PC-3 (cell line): ENCODE measurements around the gene CENPV. TPM values are rescaled to one million over a fixed set of nuclear protein-coding genes. Genes with fewer than 3 reads are reported as not detected.

Experiments used
- ATAC-seq: fragments of 200-7000 bp; cut with Tn5 transposase; 2 replicates; pipeline ENCODE4 v1.9.1; 2020; ENCODE audit warnings: mild to moderate bottlenecking, moderate library complexity
- BruUV-seq: library from RNA; stranded (reverse); fragments of 400-500 nt; replicated peaks from 2 replicates; lab custom pipeline; 2021; lab: Mats Ljungman, UMichigan
- CTCF ChIA-PET: fragments of 300-600 bp; sonication (Branson Sonifier 250); formaldehyde crosslinking; loops from one replicate; lab custom pipeline; 2022; ENCODE audit warnings: antibody characterized with exemption; lab: Charles Lee
- POLR2A ChIA-PET: fragments of 300-600 bp; sonication (Branson Sonifier 250); formaldehyde crosslinking; loops from one replicate; lab custom pipeline; 2022; ENCODE audit warnings: antibody characterized with exemption; ENCODE audit not compliant: unreplicated experiment; lab: Charles Lee
- DNase-seq: peaks from one replicate; pipeline ENCODE4 v3.0.0-alpha.2; 2015
- H2AFZ ChIP-seq: fragments of 300-600 bp; sonication (generic); 2 replicates; pipeline ENCODE4 v1.6.0; 2016; ENCODE audit warnings: antibody characterized with exemption, low read length
- H3F3A ChIP-seq: fragments of 300-600 bp; sonication (generic); one replicate; pipeline ENCODE4 v1.6.0; 2017; ENCODE audit warnings: antibody characterized with exemption, low read length, control low read depth, mild to moderate bottlenecking; ENCODE audit not compliant: unreplicated experiment
- H3K27ac ChIP-seq: fragments of 300-600 bp; sonication (generic); 2 replicates; pipeline ENCODE4 v1.5.1; 2016; ENCODE audit warnings: mild to moderate bottlenecking, low read length
- H3K27me3 ChIP-seq: fragments of 300-600 bp; sonication (generic); 2 replicates; pipeline ENCODE4 v1.6.1; 2016; ENCODE audit warnings: low read length, mixed read lengths
- H3K36me3 ChIP-seq: fragments of 300-600 bp; sonication (generic); 2 replicates; pipeline ENCODE4 v1.6.1; 2016; ENCODE audit warnings: low read depth, mixed run types, low read length, mixed read lengths
- H3K4me1 ChIP-seq: fragments of 300-600 bp; sonication (generic); 2 replicates; pipeline ENCODE4 v1.5.1; 2016; ENCODE audit warnings: low read length; ENCODE audit not compliant: insufficient read depth
- H3K4me2 ChIP-seq: fragments of 300-600 bp; sonication (generic); 2 replicates; pipeline ENCODE4 v1.6.0; 2016; ENCODE audit warnings: low read length
- H3K4me3 ChIP-seq: fragments of 300-600 bp; sonication (generic); 2 replicates; pipeline ENCODE4 v1.5.1; 2016; ENCODE audit warnings: mild to moderate bottlenecking, low read length, mixed read lengths
- H3K79me2 ChIP-seq: fragments of 300-600 bp; sonication (generic); 2 replicates; pipeline ENCODE4 v1.6.1; 2017; ENCODE audit warnings: low read length, mixed read lengths
- H3K9ac ChIP-seq: fragments of 300-600 bp; sonication (generic); 2 replicates; pipeline ENCODE4 v1.6.0; 2016; ENCODE audit warnings: mild to moderate bottlenecking, low read length
- H3K9me2 ChIP-seq: fragments of 300-600 bp; sonication (generic); replicated peaks from 2 replicates; pipeline ENCODE4 v1.6.1; 2016; ENCODE audit warnings: mixed run types, low read length, mixed read lengths
- H3K9me3 ChIP-seq: fragments of 300-600 bp; sonication (generic); 2 replicates; pipeline ENCODE4 v1.6.1; 2016; ENCODE audit warnings: low read length, mixed read lengths
- H4K20me1 ChIP-seq: fragments of 300-600 bp; sonication (generic); 2 replicates; pipeline ENCODE4 v1.6.1; 2016; ENCODE audit warnings: low read length, mixed read lengths
- CTCF ChIP-seq: fragments of 300-600 bp; sonication (generic); conservative IDR thresholded peaks from 2 replicates; pipeline ENCODE4 v1.5.1; 2017; ENCODE audit warnings: antibody characterized with exemption, low read depth, mild to moderate bottlenecking, low read length
- EZH2 ChIP-seq: fragments of 300-600 bp; sonication (generic); IDR thresholded peaks from one replicate; pipeline ENCODE4 v1.6.1; 2017; ENCODE audit warnings: antibody characterized with exemption, mild to moderate bottlenecking, low read length; ENCODE audit not compliant: unreplicated experiment
- EZH2phosphoT487 ChIP-seq: fragments of 300-600 bp; sonication (generic); IDR thresholded peaks from 2 replicates; pipeline ENCODE4 v1.6.1; 2018; ENCODE audit warnings: mild to moderate bottlenecking, antibody characterized with exemption, low read length, borderline replicate concordance
- intact Hi-C: fragments of 100-400 bp; cut with micrococcal nuclease; formaldehyde crosslinking; loops from 2 replicates; pipeline ENCODE4 v1.9.0; 2023
- total RNA-seq: library from RNA; depleted of rRNA; stranded (reverse); fragments of >200 nt; gene quantifications from 2 replicates; pipeline ENCODE4 v1.2.3, GENCODE V29; 2014

CENPV gene
- total RNA-seq, 1 experiment from 2014 or later, result not detected

- no peaks in the 10 kb centered on the region for H3K79me2 ChIP-seq
- CTCF ChIA-PET, result no interaction called here
- no peak overlapping the region for H3K27ac ChIP-seq
- H4K20me1 ChIP-seq, result no peaks in the 10 kb centered on the region
- DNase-seq (peak; percentile 37), ATAC-seq (no peak)
- intact Hi-C loops, result loop anchor here (10.0 kb wide), 1 partner anchor 90 kb away; no protein-coding TSS in a partner anchor
- peaks cover 22% of the 10 kb centered on the region for H3K4me1 ChIP-seq
- H3K36me3 ChIP-seq, result no peaks in the 10 kb centered on the region
- no peak overlapping the region for H2AFZ ChIP-seq
- BruUV-seq, result no TSS peak
- no peak overlapping the region for H3K4me2 ChIP-seq
- no peak overlapping the region for H3K9ac ChIP-seq
- H3F3A ChIP-seq, result peaks cover 4% of the 10 kb centered on the region
- no peak for TF ChIP-seq CTCF
- TF ChIP-seq EZH2, result no peak
- TF ChIP-seq EZH2phosphoT487, result no peak
- no peaks in the 10 kb centered on the region for H3K27me3 ChIP-seq
- no peaks in the 10 kb centered on the region for H3K9me3 ChIP-seq
- no peaks in the 10 kb centered on the region for H3K9me2 ChIP-seq
- no peak overlapping the region for H3K4me3 ChIP-seq
- POLR2A ChIA-PET, result no interaction called here
Observed at GRCh38 chr17:16374146-16374938, 21.1 kb upstream of the CENPV start.

DNA sequence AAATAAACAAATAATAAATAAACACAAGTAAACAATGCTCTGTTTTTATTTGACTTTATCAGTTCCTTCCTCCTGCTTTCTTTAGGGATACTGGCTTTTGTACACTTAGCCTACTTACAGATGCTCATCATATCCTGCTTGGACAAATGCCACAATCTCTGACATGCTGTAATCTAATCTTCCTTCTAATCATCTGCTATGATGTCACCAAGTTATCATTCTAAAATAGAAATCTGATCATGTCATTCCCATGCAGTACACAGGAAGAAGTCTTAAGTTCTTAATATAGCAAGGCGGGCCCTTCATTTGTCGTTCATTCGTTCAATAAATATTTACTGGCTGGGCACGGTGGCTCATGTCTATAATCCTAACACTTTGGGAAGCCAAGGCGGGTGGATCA is 18.5 kb upstream of the CENPV start:
- CTCF ChIA-PET, result no interaction called here
- intact Hi-C loops, result loop anchor here (10.0 kb wide), 1 partner anchor 87 kb away; no protein-coding TSS in a partner anchor
- Histone ChIP-seq H3K9me2 (no peaks in the 10 kb centered on the region), H3K27me3 (no peaks in the 10 kb centered on the region), H3K27ac (no peak overlapping the region), H3K79me2 (no peaks in the 10 kb centered on the region), H3K36me3 (no peaks in the 10 kb centered on the region), H3K9ac (no peak overlapping the region), H3K4me3 (no peak overlapping the region), H3F3A (no peaks in the 10 kb centered on the region), H3K4me2 (no peak overlapping the region), H4K20me1 (no peaks in the 10 kb centered on the region), H2AFZ (no peak overlapping the region), H3K9me3 (no peaks in the 10 kb centered on the region), H3K4me1 (peaks cover 2% of the 10 kb centered on the region; the same call in 1 of the 2 replicates)
- DNase-seq, result peak; percentile 69
- TF ChIP-seq EZH2, result no peak
- BruUV-seq, result no TSS peak
- no peak for ATAC-seq
- POLR2A ChIA-PET, result interaction anchor here (0.7 kb wide), 1 partner anchor 67 kb away, joined by 8 read pairs; no protein-coding TSS in a partner anchor

- Histone ChIP-seq H3K9ac (no peak overlapping the region), H3K4me2 (no peak overlapping the region), H3K27me3 (no peaks in the 10 kb centered on the region), H3K4me3 (no peak overlapping the region), H3K9me3 (no peaks in the 10 kb centered on the region), H3F3A (no peaks in the 10 kb centered on the region), H3K9me2 (no peaks in the 10 kb centered on the region), H3K4me1 (0 out of 2 replicates have a peak, but pooled peaks cover 3% of the 10 kb centered on the region), H4K20me1 (no peaks in the 10 kb centered on the region), H2AFZ (no peak overlapping the region), H3K36me3 (no peaks in the 10 kb centered on the region), H3K27ac (no peak overlapping the region), H3K79me2 (no peaks in the 10 kb centered on the region)
- no peak for TF ChIP-seq EZH2phosphoT487
- no peak for TF ChIP-seq CTCF
- no peak for TF ChIP-seq EZH2
- DNase-seq, result no peak
- CTCF ChIA-PET, result no interaction called here
- POLR2A ChIA-PET, result interaction anchor here (0.6 kb wide), 1 partner anchor 17 kb away, joined by 3 read pairs; no protein-coding TSS in a partner anchor
- BruUV-seq, result no TSS peak
- intact Hi-C loops, result loop anchor here (2.0 kb wide), 1 partner anchor 156 kb away; no protein-coding TSS in a partner anchor
- no peak for ATAC-seq
Observed at GRCh38 chr17:16364625-16365024, 11.4 kb upstream of the CENPV start.
